Tibial artery (tissue), 4 donors: Measurements from ENCODE around the gene PRKG1.

Source experiments
- DNase-seq, 2 donors: peaks; one replicate each; pipeline ENCODE4 v3.0.0-alpha.2; 2019
- H3K27ac ChIP-seq, 2 donors: fragments of 200-600 bp; sonication (generic) in 1 of 2; 1 replicate in 1 of 2; 2 replicates in 1 of 2; pipeline ENCODE4 v1.5.1; 2018 to 2019; ENCODE audit warnings: mild to moderate bottlenecking in 1 of 2
- H3K27me3 ChIP-seq, 2 donors: fragments of 200-600 bp; sonication (generic) in 1 of 2; one replicate each; pipeline versions ENCODE4 v1.5.1 to v1.6.0; 2016 to 2019
- H3K36me3 ChIP-seq, 3 donors: fragments of 200-600 bp; sonication (generic) in 2 of 3; one replicate each; pipeline ENCODE4 v1.5.1; 2016 to 2019; ENCODE audit warnings: mild to moderate bottlenecking in 2 of 3
- H3K4me1 ChIP-seq, 4 donors: fragments of 200-600 bp; sonication (generic) in 2 of 4; 1 replicate in 3 of 4; 2 replicates in 1 of 4; pipeline ENCODE4 v1.5.1; 2016 to 2019
- H3K4me3 ChIP-seq, 2 donors: fragments of 200-600 bp; sonication (generic) in 1 of 2; 1 replicate in 1 of 2; 2 replicates in 1 of 2; pipeline ENCODE4 v1.5.1; 2018 to 2019; ENCODE audit warnings: mild to moderate bottlenecking in 2 of 2
- H3K9me3 ChIP-seq, 3 donors: fragments of 200-600 bp; sonication (generic) in 1 of 3; one replicate each; pipeline ENCODE4 v1.5.1; 2016 to 2019
- CTCF ChIP-seq, 2 experiments: fragments of 200-600 bp in 1 of 2; fragments of 450-650 bp in 1 of 2; IDR thresholded peaks; one replicate each; pipeline ENCODE4 v1.5.1; 2017 to 2019; ENCODE audit warnings: antibody characterized with exemption in 2 of 2, mild to moderate bottlenecking in 1 of 2, moderate library complexity in 1 of 2
- intact Hi-C: fragments of 100-400 bp; cut with DNase I; formaldehyde crosslinking; loops from one replicate; pipeline ENCODE4 v1.15.0; 2023; ENCODE audit warnings: low total_unique reads

PRKG1 gene

GRCh38 chr10:51955696-51956095, 881.4 kb downstream of the PRKG1 start:
- no peak for DNase-seq
- no peaks in the 10 kb centered on the region for H3K36me3 ChIP-seq
- H3K9me3 ChIP-seq: no peaks in the 10 kb centered on the region
- H3K4me3 ChIP-seq: no peak overlapping the region
- H3K27me3 ChIP-seq: no peaks in the 10 kb centered on the region
- TF ChIP-seq CTCF (IDR thresholded peaks at IDR 0.05): no peak
- intact Hi-C loops: no loop called here
- peaks cover 0 to 45% (median 24%) of the 10 kb centered on the region in 4 donors for H3K4me1 ChIP-seq
- H3K27ac ChIP-seq: no peak overlapping the region

- Histone ChIP-seq H3K9me3 (no peaks in the 10 kb centered on the region), H3K4me3 (no peak overlapping the region), H3K4me1 (peaks cover 0 to 40% (median 16%) of the 10 kb centered on the region in 4 donors), H3K27me3 (no peaks in the 10 kb centered on the region), H3K27ac (no peak overlapping the region), H3K36me3 (no peaks in the 10 kb centered on the region)
- intact Hi-C loops: no loop called here
- DNase-seq: no peak
- TF ChIP-seq CTCF (IDR thresholded peaks at IDR 0.05): no peak
These were observed 882.5 kb downstream of the PRKG1 start for GRCh38 chr10:51956822-51957221.

GRCh38 chr10:51960494-51960895, 886.2 kb downstream of the PRKG1 start:
- intact Hi-C loops: no loop called here
- Histone ChIP-seq H3K36me3 (no peaks in the 10 kb centered on the region), H3K4me3 (no peak overlapping the region), H3K4me1 (peaks cover 0 to 30% (median 7%) of the 10 kb centered on the region in 4 donors), H3K27me3 (no peaks in the 10 kb centered on the region), H3K9me3 (no peaks in the 10 kb centered on the region), H3K27ac (no peak overlapping the region)
- no peak for DNase-seq
- peak; percentile 53 to 60 for TF ChIP-seq CTCF (IDR thresholded peaks at IDR 0.05)

- Histone ChIP-seq H3K36me3 (no peaks in the 10 kb centered on the region), H3K27ac (no peak overlapping the region), H3K4me3 (no peak overlapping the region), H3K9me3 (no peaks in the 10 kb centered on the region), H3K4me1 (peaks cover 0 to 32% (median 7%) of the 10 kb centered on the region in 4 donors), H3K27me3 (no peaks in the 10 kb centered on the region)
- intact Hi-C loops: no loop called here
- DNase-seq: no peak
- TF ChIP-seq CTCF (IDR thresholded peaks at IDR 0.05): no peak
These were observed 887.1 kb downstream of the PRKG1 start for GRCh38 chr10:51961401-51961800.

- Histone ChIP-seq H3K27me3 (no peaks in the 10 kb centered on the region), H3K9me3 (no peaks in the 10 kb centered on the region), H3K4me1 (peaks cover 0 to 27% (median 7%) of the 10 kb centered on the region in 4 donors), H3K4me3 (no peak overlapping the region), H3K36me3 (no peaks in the 10 kb centered on the region), H3K27ac (no peak overlapping the region)
- DNase-seq: no peak
- TF ChIP-seq CTCF (IDR thresholded peaks at IDR 0.05): no peak
- intact Hi-C loops: no loop called here
These were observed 890.3 kb downstream of the PRKG1 start for GRCh38 chr10:51964630-51965029.

GRCh38 chr10:51965451-51965850, 891.2 kb downstream of the PRKG1 start:
- Histone ChIP-seq H3K27ac (no peak overlapping the region), H3K4me1 (peaks cover 0 to 19% (median 6%) of the 10 kb centered on the region in 4 donors), H3K27me3 (no peaks in the 10 kb centered on the region), H3K9me3 (no peaks in the 10 kb centered on the region), H3K4me3 (no peak overlapping the region), H3K36me3 (no peaks in the 10 kb centered on the region)
- intact Hi-C loops: no loop called here
- DNase-seq: no peak
- no peak for TF ChIP-seq CTCF (IDR thresholded peaks at IDR 0.05)
